K562 (cell line): ENCODE data around the gene RNU6-9. TPM values are rescaled to one million over a fixed set of nuclear protein-coding genes. Genes with fewer than 3 reads are reported as not detected.

Experiments used
- ASH1L ChIP-seq: fragments of 450-650 bp; IDR thresholded peaks from 2 replicates; pipeline ENCODE4 v1.6.1; 2018; ENCODE audit warnings: borderline replicate concordance, mild to moderate bottlenecking, low read depth; ENCODE audit not compliant: partially characterized antibody
- CHD2 ChIP-seq: IDR thresholded peaks from 2 replicates; pipeline ENCODE4 v1.6.1; 2011; ENCODE audit warnings: low read depth, low read length
- DMBX1 ChIP-seq: fragments of 250-450 bp; sonication (Bioruptor Pico); IDR thresholded peaks from 2 replicates; pipeline ENCODE4 v1.8.0; 2022; ENCODE audit warnings: inconsistent platforms, mild to moderate bottlenecking, moderate library complexity, borderline replicate concordance
- ELF1 ChIP-seq: fragments of 200-800 bp; sonication (Bioruptor generic); IDR thresholded peaks from 2 replicates; pipeline ENCODE4 v1.6.1; 2016; ENCODE audit warnings: missing genetic modification characterization, missing compliant biosample characterization
- ETS1 ChIP-seq: conservative IDR thresholded peaks from 2 replicates; pipeline ENCODE4 v1.6.1; 2011; ENCODE audit warnings: low read depth, mild to moderate bottlenecking, low read length; ENCODE audit not compliant: control insufficient read depth
- FOXP4 ChIP-seq: sonication (generic); formaldehyde crosslinking; IDR thresholded peaks from 2 replicates; pipeline ENCODE4 v1.8.0; 2022; ENCODE audit warnings: mild to moderate bottlenecking, missing genetic modification reagents, borderline replicate concordance
- GTF3C2 ChIP-seq: IDR thresholded peaks from 3 replicates; pipeline ENCODE4 v1.6.1; 2011; ENCODE audit warnings: borderline replicate concordance, mild to moderate bottlenecking, moderate library complexity; ENCODE audit not compliant: insufficient read length; ENCODE audit errors: extremely low read depth
- HINFP ChIP-seq: fragments of 450-650 bp; conservative IDR thresholded peaks from 2 replicates; pipeline ENCODE4 v1.6.1; 2016; ENCODE audit warnings: missing genetic modification characterization, low read depth, mild to moderate bottlenecking, control low read depth, missing compliant biosample characterization
- HNRNPH1 ChIP-seq: fragments of 200-400 bp; formaldehyde crosslinking; optimal IDR thresholded peaks from 2 replicates; pipeline ENCODE3; 2017; ENCODE audit warnings: low read depth, mild to moderate bottlenecking, low read length, moderate library complexity
- LEF1 ChIP-seq: fragments of 450-650 bp; IDR thresholded peaks from 2 replicates; pipeline ENCODE4 v1.6.1; 2016; ENCODE audit warnings: mild to moderate bottlenecking
- MCM5 ChIP-seq: fragments of 450-650 bp; IDR thresholded peaks from 2 replicates; pipeline ENCODE4 v1.6.1; 2016; ENCODE audit warnings: low read depth
- MTA3 ChIP-seq: fragments of 450-650 bp; formaldehyde crosslinking; IDR thresholded peaks from 2 replicates; pipeline ENCODE4 v1.6.1; 2017; ENCODE audit warnings: mild to moderate bottlenecking, borderline replicate concordance
- POLR3G ChIP-seq: IDR thresholded peaks from 2 replicates; pipeline ENCODE4 v1.6.1; 2011; ENCODE audit not compliant: insufficient read length, insufficient replicate concordance; ENCODE audit errors: extremely low read depth
- TCF3 ChIP-seq: sonication (generic); formaldehyde crosslinking; IDR thresholded peaks from 2 replicates; pipeline ENCODE4 v1.4.0; 2020; ENCODE audit warnings: mild to moderate bottlenecking, missing genetic modification reagents
- ZNF12 ChIP-seq: sonication (generic); formaldehyde crosslinking; IDR thresholded peaks from 2 replicates; pipeline ENCODE4 v1.4.0; 2020; ENCODE audit warnings: mild to moderate bottlenecking, missing genetic modification reagents
- polyA plus RNA-seq, 8 experiments: library from polyadenylated mRNA; depleted of rRNA in 4 of 8; stranded (reverse) in 5 of 8; unstranded in 3 of 8; fragments of >200 nt; fragmentation: Nextera tagmentation in 2 of 8; fragmentation: Illumina TruSeq in 1 of 8; extraction: Ambion mirVana in 2 of 8; extraction: Trizol in 1 of 8; gene quantifications; 2 replicates each; pipeline versions ENCODE4 v1.2.1 to v1.2.3, GENCODE V29; 2011 to 2014; ENCODE audit warnings: inconsistent platforms in 1 of 8, missing spikeins in 1 of 8
- total RNA-seq, 7 experiments: library from RNA; depleted of rRNA in 6 of 7; stranded (reverse); fragments of >200 nt in 6 of 7; fragmentation: Illumina TruSeq in 2 of 7; extraction: Trizol in 2 of 7; gene quantifications; 2 replicates each; pipeline versions ENCODE4 v1.2.1 to v1.2.3, GENCODE V29; 2011 to 2021; ENCODE audit warnings: low replicate concordance in 1 of 7

The RNU6-9 gene
- total and polyA plus RNA-seq, 9 of the 15 experiments (the other 6 are each of a cell fraction or from before 2014, with no cell fraction given) = not detected

- TF ChIP-seq GTF3C2 (no peak), MCM5 (no peak), ETS1 (no peak), DMBX1 (CRISPR knock-in tag) (no peak), POLR3G (no peak), ELF1 (no peak), CHD2 (no peak), LEF1 (no peak), HINFP (tag) (no peak), ASH1L (no peak), HNRNPH1 (no peak), ZNF12 (CRISPR knock-in tag) (no peak), FOXP4 (CRISPR knock-in tag) (0 out of 2 replicates have a peak, but pooled peaks have one; percentile 44), TCF3 (CRISPR knock-in tag) (no peak), MTA3 (0 out of 2 replicates have a peak, but pooled peaks have one; percentile 60)
These were observed 30.5 kb upstream of the RNU6-9 start (continued) for GRCh38 chr19:862581-863314.
